PFSK-1 (cell line): ENCODE results near the gene XPOT.

ENCODE experiments used
- POLR2AphosphoS5 ChIP-seq: IDR thresholded peaks from 2 replicates; pipeline ENCODE4 v1.6.1; 2012; ENCODE audit warnings: low read depth, mild to moderate bottlenecking, control low read depth, low read length, moderate library complexity
- TAF1 ChIP-seq: IDR thresholded peaks from 2 replicates; pipeline ENCODE4 v1.6.1; 2012; ENCODE audit warnings: low read length, control low read depth, borderline replicate concordance; ENCODE audit not compliant: insufficient read depth

DNA sequence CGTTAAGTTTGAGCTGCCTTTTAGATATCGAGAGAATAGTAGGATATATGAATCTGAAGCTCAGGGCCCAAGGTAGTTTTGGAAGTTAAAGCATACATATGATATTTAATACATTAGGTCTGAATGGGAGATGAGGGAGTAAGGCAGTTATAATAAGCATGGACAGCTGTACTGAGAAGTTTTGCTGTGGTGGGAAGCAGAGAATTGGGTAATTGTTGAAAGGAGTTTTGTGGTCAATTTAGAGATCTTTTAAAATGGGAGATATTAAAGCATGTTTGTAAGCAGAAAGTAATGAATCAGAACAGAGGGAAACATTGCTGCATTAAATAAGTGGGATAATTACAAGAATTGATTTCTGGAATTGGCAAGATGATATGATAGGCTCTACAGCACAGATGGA lies 69.0 kb downstream of the XPOT start:
- TF ChIP-seq POLR2AphosphoS5 (no peak), TAF1 (no peak)
